GM18520 (cell line): ENCODE data around the gene GRK3.

Experiments
- ATAC-seq: cut with Tn5 transposase; IDR thresholded peaks from one replicate; pipeline ENCODE4 v1.9.1; 2021; ENCODE audit not compliant: unreplicated experiment

Gene GRK3

GRCh38 chr22:25751174-25751581, 186.7 kb downstream of the GRK3 start:
- ATAC-seq: no peak

DNA sequence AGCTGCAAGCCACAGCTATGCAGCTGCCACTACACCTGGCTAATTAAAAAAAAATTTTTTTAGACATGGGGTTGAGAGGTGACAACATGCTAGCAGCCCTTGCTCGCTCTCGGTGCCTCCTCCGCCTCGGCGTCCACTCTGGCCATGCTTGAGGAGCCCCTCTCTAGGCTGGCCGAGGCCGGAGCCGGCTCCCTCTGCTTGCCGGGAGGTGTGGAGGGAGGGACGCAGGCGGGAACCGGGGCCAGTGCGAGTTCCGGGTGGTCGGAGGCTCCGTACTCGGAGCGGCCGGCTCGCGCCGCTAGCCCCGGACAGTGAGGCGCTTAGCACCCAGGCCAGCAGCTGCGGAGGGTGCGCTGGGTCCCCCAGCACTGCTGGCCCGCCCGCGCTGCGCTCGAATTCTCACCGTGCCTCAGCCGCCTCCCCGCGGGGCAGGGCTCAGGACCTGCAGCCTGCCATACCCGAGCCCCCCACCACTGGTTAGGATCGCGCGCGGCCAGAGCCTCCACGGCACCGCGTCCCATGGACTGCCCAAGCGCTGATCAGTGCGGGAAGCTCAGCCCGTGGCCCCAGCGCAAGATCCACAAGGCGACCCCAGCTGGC, 188.2 kb downstream of the GRK3 start:
- ATAC-seq: no peak

- no peak for ATAC-seq
Measured at GRCh38 chr22:25753252-25753651, 188.8 kb downstream of the GRK3 start.

GRCh38 chr22:25754527-25755202, 190.2 kb downstream of the GRK3 start:
- ATAC-seq: no peak

- no peak for ATAC-seq
Measured at GRCh38 chr22:25757686-25758085, 193.2 kb downstream of the GRK3 start.

GRCh38 chr22:25758316-25758715, 193.8 kb downstream of the GRK3 start:
- ATAC-seq: no peak

DNA sequence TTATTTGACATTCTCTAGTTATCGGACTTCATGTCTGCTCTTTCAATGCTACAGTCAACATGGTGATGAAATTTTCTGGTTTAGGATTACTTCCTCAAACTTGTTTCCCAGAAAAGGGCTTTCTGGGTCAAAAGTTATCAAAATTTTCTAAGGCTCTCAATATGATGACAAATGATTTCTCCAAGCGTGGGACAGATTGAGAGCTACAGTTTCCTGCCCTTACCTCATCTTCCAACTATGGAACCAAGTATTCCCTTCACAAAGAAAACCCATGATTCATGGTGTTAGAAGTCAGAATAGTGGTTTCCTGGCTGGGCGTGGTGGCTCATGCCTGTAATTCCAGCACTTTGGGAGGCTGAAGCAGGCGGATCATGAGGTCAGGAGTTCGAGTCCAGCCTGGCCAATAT, 195.4 kb downstream of the GRK3 start:
- no peak for ATAC-seq

- no peak for ATAC-seq
Measured at GRCh38 chr22:25760294-25760693, 195.8 kb downstream of the GRK3 start.

DNA sequence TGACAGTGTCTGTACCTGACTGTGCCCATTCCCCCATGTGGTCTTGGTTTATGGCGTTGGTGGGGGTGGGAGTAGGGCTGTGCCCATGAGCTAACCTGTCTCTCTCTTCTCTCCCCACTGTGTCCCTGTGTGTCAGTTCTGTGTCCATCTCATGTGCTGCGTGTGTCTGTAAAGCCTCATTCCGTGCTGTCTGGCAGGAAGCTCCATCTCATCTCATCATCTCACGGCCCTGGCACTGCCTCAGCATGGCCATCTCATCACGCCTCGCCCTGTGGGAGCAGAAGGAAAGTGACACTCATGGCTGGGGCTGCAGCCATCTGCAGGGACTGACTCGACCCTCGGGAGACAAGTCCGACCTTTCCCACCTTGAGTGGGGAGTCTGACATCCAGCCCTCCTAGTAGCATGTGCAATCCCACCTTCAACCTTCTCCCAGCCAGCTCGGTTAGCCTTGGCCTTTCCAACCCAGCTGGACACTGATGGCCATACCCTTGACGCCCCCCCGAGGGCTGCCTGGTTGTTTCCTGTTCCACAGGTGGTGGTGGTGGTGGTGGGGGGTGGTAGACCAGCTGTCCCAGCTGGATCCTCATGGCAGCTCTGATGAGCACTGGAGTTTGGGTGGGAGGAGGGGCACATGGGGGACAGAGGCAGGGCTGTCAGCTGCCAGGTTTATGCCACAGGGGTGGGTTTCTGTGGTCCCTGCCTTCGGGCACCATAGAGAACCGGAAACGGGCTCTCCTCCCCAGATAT, 196.5 kb downstream of the GRK3 start:
- no peak for ATAC-seq

- ATAC-seq: no peak
Measured at GRCh38 chr22:25762147-25762546, 197.7 kb downstream of the GRK3 start.

GRCh38 chr22:25763239-25763777, 198.8 kb downstream of the GRK3 start:
- ATAC-seq: no peak

- ATAC-seq: no peak
Measured at GRCh38 chr22:25764270-25765015, 200.0 kb downstream of the GRK3 start.

DNA sequence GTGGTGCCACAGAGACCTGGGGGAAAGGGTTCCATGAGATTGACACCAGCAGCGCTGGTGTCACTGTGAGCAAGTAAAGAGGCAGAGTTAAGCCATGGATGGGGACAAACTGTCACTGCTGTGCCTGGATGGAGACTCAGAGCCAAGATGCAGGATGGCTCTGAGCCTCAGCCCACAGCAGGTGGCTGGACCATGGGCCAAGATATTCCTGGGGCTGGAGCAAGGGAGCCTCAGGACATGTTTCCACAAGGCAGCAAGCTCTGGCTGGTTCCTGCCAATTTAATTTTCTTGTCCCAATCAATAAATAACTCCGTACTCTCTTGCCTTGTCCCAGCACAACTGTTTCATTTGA, 200.5 kb downstream of the GRK3 start:
- no peak for ATAC-seq

DNA sequence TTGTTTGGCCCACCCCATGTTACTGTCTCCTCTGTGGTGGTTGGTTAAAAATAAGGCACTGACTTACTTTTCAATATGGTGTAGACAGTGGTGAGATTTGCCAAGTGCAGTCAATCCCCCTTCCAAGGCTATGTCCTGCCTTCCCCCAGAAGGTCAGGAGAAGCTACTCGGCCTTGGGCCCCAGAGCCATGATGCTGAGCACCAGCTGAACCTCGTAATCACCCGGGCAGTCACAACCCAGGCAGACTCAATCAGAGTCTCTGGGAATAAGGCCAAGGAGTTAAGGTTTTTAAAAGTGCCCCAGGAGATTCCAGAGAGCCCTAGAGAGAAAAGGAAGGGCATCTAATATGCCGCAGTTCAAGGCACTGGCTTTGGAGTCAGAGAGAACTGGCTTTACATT, 201.3 kb downstream of the GRK3 start:
- no peak for ATAC-seq

GRCh38 chr22:25766418-25766817, 201.9 kb downstream of the GRK3 start:
- ATAC-seq: no peak

GRCh38 chr22:25770333-25770732, 205.9 kb downstream of the GRK3 start:
- no peak for ATAC-seq

- no peak for ATAC-seq
Measured at GRCh38 chr22:25772288-25772687, 207.8 kb downstream of the GRK3 start.

DNA sequence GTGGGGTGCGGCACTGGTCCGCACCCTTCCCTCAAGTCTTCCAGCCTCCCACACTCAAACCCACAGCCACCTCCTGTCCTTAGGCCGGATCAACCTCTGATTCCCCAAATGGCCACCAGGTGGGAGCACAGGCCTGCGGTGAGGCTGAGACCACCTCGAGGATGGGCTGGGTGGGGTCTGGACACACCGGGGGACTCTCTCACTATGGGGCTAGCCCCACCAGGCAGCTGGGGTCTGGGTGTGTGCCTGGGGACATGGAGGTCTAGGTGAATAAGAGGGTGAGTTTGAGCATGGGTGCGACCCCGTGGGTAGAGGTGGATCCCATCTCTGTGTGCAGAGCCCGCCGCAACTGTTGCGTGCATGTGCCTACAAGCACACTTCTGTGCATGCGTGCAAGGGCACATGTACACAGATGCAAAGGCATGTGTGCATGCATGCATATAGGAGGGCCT, 210.1 kb downstream of the GRK3 start:
- no peak for ATAC-seq

- ATAC-seq: no peak
Measured at GRCh38 chr22:25775531-25775930, 211.1 kb downstream of the GRK3 start.

DNA sequence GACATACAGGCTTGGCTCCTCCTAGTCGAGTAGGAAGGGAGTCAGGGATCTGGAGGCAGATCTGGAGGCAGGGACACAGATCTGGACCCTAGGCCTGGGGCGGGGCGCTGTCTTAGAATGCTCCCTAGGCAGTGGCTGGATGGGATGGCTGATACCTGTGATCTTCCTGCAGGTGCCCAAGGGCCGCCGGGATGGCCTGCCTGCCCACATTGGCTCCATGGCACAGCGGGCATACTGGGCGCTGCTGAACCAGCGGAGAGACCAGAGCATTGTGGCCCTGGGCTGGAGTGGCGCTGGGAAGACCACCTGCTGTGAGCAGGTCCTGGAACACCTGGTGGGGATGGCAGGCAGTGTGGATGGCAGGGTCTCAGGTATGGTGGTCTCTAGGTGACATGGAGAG, 212.9 kb downstream of the GRK3 start:
- no peak for ATAC-seq

- ATAC-seq: no peak
Measured at GRCh38 chr22:25777870-25778269, 213.4 kb downstream of the GRK3 start.
